H1 (cell line): Measurements from ENCODE around the gene SLC35F5.
"Not testable (repeated sequence)": the region's sequence is repeated elsewhere in the genome, so short reads cannot be mapped to it uniquely, and the experiment has no call there.

ENCODE experiments used
- CTCF ChIP-seq, 3 experiments: IDR thresholded peaks; 1 replicate in 2 of 3; 2 replicates in 1 of 3; pipeline versions ENCODE4 v1.5.1 to v1.6.1; 2011; ENCODE audit warnings: low read length in 3 of 3, mild to moderate bottlenecking in 3 of 3, inconsistent platforms in 2 of 3, low read depth in 1 of 3, moderate library complexity in 1 of 3; ENCODE audit not compliant: insufficient read depth in 1 of 3; ENCODE audit errors: control extremely low read depth in 1 of 3
- HDAC2 ChIP-seq, 2 experiments: fragments of 300-600 bp in 1 of 2; sonication (generic) in 1 of 2; IDR thresholded peaks; 2 replicates each; pipeline ENCODE4 v1.6.1; 2011 to 2012; ENCODE audit warnings: low read depth in 2 of 2, low read length in 2 of 2, mild to moderate bottlenecking in 2 of 2, moderate library complexity in 2 of 2, borderline replicate concordance in 1 of 2, inconsistent platforms in 1 of 2
- JUN ChIP-seq: IDR thresholded peaks from 2 replicates; pipeline ENCODE4 v1.6.1; 2011; ENCODE audit warnings: low read depth, mild to moderate bottlenecking, improper control_type of control experiment, low read length
- KDM1A ChIP-seq: fragments of 200-600, 300-600 bp; sonication (generic); IDR thresholded peaks from 2 replicates; pipeline ENCODE4 v1.7.1; 2016; ENCODE audit warnings: mild to moderate bottlenecking, low read length, borderline replicate concordance
- MAX ChIP-seq: IDR thresholded peaks from 2 replicates; pipeline ENCODE4 v1.6.1; 2012; ENCODE audit warnings: inconsistent platforms
- POLR2A ChIP-seq, 2 experiments: IDR thresholded peaks; 1 replicate in 1 of 2; 2 replicates in 1 of 2; pipeline ENCODE4 v1.6.1; 2011; ENCODE audit warnings: low read depth in 2 of 2, low read length in 2 of 2, mild to moderate bottlenecking in 2 of 2; ENCODE audit errors: control extremely low read depth in 1 of 2
- POLR2AphosphoS5 ChIP-seq: IDR thresholded peaks from 2 replicates; pipeline ENCODE4 v1.6.1; 2011; ENCODE audit warnings: low read depth, low read length
- TAF1 ChIP-seq: IDR thresholded peaks from 2 replicates; pipeline ENCODE4 v1.6.1; 2011; ENCODE audit warnings: mild to moderate bottlenecking, low read depth, low read length
- TEAD4 ChIP-seq: IDR thresholded peaks from 2 replicates; pipeline ENCODE4 v1.6.1; 2012; ENCODE audit warnings: low read depth, low read length, inconsistent platforms, mixed read lengths

- not testable (repeated sequence) for TF ChIP-seq JUN; TEAD4; MAX; KDM1A; CTCF (IDR thresholded peaks at IDR 0.05; ENCODE audit: control extremely low read depth in 1 of 3, insufficient read depth in 1 of 3, low read depth in 1 of 3, low read length in 3 of 3); POLR2AphosphoS5; TAF1; HDAC2 (IDR thresholded peaks at IDR 0.05; ENCODE audit: borderline replicate concordance in 1 of 2, low read depth in 2 of 2, low read length in 2 of 2); POLR2A (IDR thresholded peaks at IDR 0.05; ENCODE audit: control extremely low read depth in 1 of 2, low read depth in 2 of 2, low read length in 2 of 2)
Observed at GRCh38 chr2:113663285-113664060, 93.0 kb downstream of the SLC35F5 start.
